Activated CD8-positive, alpha-beta memory T cell treated with anti-CD3 and anti-CD28 coated beads for 24 hours (primary cell): Measurements from ENCODE around the gene MRO.
A peak's percentile ranks its signal among the peaks of the same experiment; 100 is the strongest.
"Not testable (repeated sequence)": the region's sequence is repeated elsewhere in the genome, so short reads cannot be mapped to it uniquely, and the experiment has no call there.

Source experiments
- DNase-seq: peaks from one replicate; pipeline ENCODE4 v3.0.0-alpha.2; 2020

Gene MRO

DNA sequence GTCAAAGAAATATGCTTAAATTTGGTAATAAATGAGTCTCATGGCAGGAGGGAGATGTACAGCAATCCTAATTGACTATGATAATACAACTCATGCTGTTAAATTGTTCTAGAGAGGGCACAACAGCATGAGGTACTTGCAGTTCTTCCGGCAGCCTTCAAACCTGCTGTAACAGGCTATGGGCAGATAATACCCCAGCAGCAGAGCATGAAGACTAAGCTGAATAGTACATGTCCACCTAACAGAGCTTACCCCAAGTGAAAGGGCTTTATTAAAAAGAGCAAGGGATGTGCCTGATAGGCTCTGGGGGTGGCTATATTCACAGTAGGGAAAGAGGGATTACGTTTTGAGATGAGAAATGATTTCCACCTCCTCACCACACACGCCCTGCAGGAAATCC, 28.9 kb downstream of the MRO start:
- DNase-seq = no peak

DNA sequence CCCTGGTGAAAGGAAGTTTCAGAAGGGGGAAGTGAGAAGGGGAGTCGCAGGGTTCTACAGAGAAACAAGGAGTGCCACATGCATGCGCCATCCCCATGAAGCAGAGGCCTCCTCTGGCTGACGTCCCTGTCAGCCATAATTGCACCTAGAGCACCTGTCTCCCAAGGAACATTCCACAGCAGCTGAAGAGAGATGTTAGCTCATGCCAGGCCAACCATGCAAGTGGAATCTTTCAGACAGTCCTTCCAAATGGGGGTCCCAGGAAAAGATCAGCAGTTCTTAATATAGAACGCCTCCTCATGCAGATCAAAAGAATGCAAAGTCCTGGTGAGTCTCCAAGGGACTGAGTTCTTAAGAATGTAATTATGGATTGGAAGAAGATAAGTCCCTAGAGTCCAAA, 29.6 kb downstream of the MRO start:
- no peak for DNase-seq

DNA sequence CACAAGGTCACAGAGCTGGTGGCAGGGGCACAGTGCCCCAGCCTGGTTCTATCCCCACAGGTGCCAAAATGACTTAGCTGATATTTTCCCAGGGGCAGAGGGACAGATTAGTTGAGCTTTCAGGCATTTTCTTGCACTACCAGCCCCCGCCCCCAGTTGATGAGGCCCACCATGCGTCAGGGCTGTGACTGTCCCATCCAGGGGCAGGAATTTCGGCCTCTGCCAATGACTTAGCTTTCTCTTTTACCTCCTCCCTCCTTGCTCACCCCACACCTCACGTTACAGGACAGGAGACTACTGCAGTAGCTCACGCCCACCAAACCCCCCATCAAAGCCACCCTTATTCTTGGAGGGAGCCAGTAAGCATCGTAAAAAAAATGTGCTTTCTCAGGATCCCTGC, 31.5 kb downstream of the MRO start:
- no peak for DNase-seq

DNA sequence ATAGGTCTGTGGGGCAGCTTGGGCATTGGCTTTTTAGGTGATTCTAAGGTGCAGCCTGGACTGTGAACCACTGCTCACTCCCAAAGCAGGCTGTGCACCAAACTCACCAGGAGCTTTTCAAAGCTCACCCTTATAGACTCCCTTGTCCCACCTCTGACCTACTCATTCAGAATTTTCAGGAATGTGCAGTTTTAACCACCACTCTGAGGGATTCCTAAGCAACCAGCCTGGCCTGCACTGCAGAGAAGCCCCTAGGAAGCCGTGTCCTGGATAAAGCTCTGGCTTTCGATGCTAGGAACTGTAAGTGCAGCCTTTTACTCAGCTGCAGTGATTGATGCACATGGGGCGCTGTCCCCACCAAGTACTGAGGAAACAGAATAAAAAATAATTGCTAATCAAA, 33.0 kb downstream of the MRO start:
- no peak for DNase-seq

DNA sequence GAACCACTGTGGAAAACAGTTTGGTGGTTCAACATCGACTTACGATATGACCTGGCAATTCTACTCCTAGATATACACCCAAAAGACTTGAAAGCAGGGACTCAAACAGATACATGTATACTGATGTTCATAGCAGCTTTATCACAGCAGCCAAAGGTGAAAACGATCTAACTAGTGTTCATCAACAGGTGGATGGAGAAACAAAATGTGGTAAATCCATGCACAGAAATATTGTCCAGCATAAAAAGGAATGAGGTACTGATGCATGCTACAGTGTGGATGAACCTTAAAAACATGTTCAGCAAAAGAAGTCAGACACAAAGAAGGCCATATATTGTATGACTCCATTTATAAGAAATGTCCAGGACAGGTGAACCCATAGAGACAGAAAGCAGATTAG, 36.3 kb downstream of the MRO start:
- no peak for DNase-seq

DNA sequence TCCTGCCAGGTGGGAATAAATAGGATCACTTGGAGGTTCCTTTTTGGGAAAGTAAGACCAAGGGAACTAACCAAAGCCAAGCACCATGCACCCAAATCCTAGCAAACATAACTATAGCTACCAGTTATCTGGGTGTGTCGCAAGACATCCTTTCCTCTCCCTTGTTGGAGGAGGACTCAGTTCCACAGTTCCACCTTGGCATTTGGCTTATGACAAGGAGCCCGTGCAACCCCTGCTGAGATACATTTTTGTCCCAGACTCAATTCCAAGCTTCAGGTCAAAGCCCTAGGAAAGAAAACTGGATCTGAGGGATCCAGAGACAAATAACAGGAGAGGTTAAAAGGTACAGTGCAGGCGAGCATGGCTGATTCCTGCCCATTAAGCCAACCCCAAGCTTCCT, 40.8 kb downstream of the MRO start:
- not testable (repeated sequence) for DNase-seq

DNA sequence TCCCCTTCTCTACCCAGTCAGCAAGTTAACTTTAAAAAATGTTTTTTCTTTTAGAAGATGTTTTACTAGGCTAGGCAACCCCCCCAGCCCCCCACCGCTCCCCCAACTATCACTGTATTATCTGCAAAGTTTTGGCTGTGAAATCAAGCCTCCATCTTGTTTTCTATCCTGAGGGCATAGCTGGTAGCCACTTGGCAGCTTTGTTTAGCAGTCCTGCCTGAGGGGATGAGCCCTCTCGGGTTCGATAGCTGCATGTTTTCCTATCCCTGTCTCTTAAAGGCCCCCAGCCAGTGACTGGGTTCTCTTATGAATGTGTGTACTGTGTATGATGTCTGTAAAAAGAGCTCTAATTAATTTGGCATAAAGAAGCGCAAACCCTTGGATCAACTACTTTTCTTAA, 43.4 kb downstream of the MRO start:
- DNase-seq = no peak

DNA sequence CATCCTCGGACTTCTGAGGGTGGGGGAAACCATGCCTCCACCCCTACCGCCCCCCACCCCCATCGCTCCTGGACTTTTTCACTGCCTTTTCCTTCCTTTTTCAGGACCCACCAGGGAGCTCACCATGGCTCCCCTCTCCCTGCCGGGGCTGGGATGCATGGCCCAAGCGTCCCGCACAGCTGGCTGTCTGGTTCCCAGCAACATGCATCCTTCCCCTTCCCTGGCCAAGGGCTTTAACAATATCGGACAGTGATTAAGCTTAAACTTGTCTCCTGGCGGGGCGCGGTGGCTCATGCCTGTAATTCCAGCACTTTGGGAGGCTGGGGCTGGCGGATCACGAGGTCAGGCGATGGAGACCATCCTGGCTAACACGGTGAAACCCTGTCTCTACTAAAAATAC, 44.1 kb downstream of the MRO start:
- no peak for DNase-seq

DNA sequence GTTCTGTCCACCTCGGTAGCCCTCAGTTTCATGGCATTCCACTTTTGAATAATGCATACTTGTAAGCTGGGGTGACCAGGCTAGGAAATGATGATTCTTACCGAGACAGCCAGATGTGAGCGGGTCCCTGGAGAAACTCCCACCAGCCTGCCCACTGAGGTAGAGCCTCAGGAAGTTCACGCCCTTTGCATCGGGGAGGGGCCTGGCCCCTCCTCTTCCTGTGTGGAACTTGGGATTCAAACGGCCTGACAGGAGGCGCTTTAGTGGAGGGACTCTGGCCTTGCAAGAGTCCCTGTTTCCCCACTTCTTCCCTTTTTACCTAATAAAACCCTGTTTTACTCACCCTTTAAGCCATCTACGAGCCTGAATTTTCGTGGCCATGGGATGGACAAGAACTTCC, 44.6 kb downstream of the MRO start:
- no peak for DNase-seq

DNA sequence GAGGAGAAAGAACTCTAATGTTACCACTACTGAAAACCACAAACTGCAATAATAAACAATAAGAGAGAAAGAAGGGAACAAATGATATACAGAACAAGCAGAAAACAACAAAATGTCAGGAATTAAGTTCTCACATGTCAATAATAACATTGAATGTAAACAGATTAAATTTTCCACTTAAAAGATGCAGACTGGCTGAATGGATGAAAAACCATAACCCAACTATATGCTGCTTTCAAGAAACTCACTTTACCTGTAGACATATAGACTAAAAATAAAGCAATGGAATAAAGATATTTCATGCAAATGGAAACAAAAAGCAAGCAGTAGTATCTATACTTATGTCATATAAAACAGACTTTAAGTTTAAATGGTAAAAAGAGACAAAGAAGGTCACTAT, 50.4 kb downstream of the MRO start:
- no peak for DNase-seq

DNA sequence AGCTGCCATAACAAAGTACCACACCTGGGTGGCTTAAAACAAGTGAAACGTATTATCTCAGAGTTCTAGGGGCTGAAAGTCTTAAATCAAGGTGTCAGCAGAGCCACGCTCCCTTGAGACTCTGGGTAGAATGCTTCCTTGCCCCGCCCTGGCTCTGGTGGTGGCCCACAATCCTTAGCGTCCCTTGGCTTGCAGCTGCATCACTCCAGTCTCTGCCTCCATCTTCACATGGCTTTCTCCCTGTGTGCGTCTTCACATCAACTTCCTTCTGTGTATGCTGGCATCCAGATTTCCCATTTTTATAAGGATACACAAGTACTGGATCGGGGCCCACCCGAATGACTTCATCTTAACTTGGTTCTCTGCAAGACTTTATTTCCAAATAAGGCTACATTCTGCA, 62.5 kb downstream of the MRO start:
- no peak for DNase-seq

DNA sequence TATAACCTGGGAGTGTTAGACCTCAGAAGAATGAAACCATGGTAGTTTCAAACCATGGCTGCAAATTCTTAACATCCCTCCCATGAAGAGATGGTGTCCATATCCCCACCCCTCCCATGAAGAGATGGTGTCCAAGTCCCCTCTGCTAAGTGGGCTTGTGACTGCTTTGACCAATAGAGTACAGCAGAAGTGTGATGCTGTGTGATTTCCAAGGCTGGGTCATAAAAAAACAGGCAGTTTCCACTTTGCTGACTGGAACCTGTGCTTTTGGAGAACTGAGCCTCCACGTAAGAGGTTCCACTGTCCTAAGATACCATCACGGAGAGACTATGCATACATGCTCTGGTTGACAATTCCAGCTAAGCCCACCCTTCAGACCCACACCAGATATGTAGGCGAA, 65.5 kb downstream of the MRO start:
- no peak for DNase-seq

DNA sequence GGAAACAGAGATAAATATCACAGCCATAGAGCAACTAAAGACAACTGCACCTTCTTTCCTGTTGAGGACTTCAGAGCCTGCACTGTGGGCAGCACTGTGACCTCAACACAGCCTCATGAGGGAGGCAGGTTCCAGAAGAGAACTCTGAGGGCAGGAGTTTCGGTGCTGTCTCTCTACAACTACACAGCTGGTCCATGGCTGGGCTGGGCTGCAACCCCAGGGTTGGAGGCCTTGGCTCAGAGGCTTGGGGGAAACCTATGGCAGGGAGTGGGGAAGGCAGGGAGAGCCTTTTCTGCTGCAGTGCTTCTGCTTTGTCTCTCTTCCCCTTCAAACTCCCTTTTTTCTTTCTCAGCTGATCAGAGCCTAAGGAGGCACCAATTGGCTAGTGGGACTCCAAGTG, 66.5 kb downstream of the MRO start:
- DNase-seq = no peak

DNA sequence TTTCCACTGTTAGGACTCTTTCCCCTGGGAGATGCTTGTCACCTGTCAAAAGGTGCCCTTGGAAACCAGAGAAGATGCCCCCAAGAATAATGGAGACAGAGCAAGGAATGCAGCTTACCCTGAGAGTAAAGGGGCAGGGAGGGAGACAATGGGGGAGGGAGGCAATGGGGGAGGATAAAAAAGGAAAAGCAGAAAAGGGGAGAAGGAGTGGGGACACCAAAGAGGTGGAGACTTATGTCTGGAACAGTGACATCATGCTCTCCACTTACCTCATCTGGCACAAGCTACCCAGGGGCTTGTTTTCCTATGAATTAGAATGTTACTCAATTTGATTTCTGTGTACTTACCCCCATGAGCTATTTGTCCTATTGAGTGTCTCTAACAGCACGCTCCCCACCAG, 67.9 kb downstream of the MRO start:
- no peak for DNase-seq

DNA sequence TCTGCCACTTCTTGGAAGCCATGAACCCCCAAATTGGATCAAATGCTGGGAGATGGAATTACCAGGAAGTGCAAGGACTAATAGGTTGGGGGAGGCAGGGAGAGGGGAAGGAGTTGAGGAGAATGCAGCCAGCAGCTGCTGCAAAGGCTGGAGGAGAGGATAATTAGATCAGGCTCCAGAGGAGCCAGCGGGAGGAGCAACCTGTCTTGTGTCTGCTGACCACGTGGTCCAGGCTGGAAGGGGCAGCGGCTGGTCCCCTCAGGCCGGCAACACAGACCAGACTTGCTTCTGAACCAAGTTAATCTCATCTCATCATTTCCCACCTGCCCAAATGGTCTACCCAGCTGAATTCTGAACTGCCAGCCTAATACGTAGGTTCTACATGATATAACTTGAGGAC, 68.3 kb downstream of the MRO start:
- DNase-seq = no peak

DNA sequence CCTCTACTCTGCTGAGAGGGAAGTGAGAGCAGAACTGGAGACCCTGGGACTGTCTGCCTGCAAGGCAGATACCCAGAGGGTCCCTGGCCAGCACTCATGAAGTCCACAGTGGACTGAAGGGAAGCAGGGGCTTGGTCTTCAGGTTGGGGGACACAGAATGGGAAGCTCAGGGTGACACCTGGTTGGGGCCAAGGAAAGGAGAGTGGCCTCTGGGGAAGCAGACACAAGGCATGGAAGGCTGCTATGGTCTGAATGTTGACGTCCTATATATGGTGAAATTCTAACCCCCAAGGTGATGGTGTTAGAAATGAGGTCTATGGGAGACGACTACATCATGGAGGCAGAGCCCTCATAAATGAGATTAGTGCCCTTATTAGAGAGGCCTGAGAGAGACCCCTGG, 69.3 kb downstream of the MRO start:
- DNase-seq = no peak

DNA sequence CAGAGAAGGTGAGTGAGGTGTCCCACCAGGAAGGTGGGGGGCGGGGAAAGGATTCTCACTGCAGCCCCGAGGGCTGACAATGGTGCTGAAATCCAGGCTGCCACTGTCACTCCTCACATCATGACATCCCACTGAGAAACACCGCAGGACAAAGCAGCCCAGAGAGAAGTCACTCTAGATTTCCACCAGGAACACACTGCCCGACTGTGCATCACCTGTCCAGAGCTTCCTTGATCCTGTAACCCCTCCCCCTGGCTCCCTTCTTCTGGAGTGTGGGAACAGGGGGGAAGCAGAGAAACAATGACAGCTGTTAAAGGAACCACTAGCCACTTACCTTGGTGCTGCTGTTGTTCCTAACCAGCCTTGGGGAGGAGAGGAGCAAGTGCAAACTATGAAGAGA, 69.9 kb downstream of the MRO start:
- DNase-seq = no peak

DNA sequence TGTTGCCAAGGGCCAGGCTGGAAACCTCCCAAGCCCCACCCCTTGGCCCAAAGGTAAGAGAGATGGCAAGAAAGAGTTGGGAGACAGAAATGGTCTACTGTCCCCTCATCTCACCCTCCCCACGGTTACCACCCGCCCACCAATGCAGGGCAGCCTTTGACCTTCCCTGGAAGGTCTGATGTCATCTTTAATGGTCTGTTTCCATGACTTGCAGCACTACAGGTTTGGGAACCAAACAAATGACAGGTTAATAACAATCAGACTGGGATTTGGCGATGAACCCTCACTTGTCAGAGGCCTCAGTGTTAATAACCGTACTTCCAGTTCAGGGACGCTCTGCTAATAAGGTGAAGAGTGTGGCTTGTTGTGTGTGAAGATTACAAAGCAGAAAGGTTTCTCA, 70.4 kb downstream of the MRO start:
- DNase-seq = peak; percentile 11

DNA sequence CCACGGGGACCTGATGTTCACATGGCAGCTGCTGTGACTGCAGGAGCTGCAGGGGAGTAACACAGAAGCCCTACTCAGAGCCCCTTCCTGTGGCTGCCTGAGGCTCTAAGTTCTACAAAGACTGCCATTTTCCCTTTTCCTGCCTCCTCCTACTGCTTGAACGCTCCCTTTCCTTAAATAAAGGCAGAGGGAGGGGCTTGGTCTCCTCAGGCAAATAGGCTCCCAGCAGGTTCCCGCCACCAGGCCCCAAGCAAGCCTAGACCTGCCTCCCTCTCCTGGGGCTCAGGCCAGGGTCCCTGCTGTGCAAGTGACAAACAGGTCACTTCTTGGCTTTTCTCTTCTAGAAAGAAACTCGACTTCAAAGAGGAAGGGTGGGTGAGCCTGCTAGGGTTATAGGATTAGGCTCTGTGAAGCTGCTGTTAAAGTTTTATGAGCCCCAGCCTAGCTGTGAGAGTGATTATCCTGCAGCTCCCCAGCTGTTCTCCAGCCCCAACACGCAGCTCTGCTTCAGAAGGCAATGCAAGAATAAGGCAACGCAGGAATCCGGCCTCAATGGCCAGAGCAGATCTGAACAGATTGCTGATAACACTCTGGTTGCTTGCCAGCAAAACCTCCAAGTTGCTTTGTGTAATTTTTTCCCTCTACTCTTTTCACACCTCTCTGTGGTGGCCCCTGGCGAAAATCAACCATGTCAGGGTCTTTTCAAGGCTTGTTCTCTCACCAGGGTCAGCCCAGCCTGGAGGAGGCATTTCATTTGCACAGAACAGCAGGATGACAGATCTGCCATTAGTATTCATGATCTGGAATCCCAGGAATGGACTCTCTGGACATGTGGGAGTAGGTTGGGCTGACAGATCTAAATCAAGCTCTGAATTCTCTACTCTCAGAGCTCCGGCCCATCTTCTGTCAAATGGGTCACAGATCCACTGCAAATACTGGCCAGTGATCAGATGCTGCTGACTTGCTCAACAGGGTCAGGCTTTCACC, 71.3 kb downstream of the MRO start:
- DNase-seq = peak; percentile 28

DNA sequence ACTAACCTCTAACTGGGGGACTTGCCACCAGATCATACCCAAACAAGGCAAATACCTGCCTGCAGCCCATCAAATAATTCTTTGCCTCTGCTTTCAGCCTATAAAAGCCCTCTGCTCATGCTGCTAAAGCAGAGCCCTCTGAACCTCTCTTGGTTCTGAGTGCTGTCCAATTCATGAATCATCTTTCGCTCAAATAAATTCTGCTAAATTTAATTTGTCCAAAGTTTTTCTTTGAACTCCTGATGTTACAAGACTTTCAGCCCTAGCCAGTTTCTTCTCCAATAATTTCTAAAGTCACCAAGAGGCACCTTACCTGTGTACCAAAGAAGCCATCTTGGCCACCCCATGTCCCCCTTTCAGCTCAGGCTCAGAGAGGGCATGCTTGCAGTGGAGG, 72.0 kb downstream of the MRO start:
- DNase-seq = no peak

DNA sequence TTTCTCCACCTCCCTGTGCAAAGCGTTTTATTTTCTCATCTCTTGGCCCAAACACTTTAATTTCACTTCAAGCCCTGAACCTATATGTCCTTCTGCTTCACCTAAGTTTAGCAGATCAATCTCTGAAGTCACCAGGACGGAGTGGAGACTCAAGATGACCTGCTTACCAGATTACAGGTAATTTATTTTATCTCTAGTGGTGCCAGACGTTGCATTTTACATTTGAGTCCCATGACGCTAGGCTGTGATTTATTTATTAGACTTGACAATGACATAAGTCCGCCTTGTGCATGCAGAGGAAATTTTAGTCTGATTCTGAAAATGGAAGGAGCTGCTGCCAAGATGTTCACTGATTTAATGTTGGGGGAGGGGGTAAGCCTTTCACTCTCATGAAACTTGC, 73.9 kb downstream of the MRO start:
- DNase-seq = no peak
